Ascending aorta (tissue), 2 donors: ENCODE results near the gene YIPF6. TPM values are rescaled to one million over a fixed set of nuclear protein-coding genes. Genes with fewer than 3 reads are reported as not detected.

Experiments
- DNase-seq, 2 donors: peaks; one replicate each; pipeline ENCODE4 v3.0.0-alpha.2; 2019; ENCODE audit warnings: low spot score in 2 of 2
- H3K27ac ChIP-seq, 2 donors: fragments of 200-600 bp; sonication (generic); one replicate each; pipeline ENCODE4 v1.5.1; 2016 to 2017; ENCODE audit warnings: mild to moderate bottlenecking in 1 of 2
- H3K27me3 ChIP-seq: fragments of 200-600 bp; sonication (generic); one replicate; pipeline ENCODE4 v1.5.1; 2017
- H3K36me3 ChIP-seq, 2 donors: fragments of 200-600 bp; sonication (generic); one replicate each; pipeline ENCODE4 v1.5.1; 2016
- H3K4me1 ChIP-seq, 2 donors: fragments of 200-600 bp; sonication (generic); one replicate each; pipeline ENCODE4 v1.5.1; 2016 to 2017; ENCODE audit warnings: mild to moderate bottlenecking in 1 of 2
- H3K4me3 ChIP-seq, 2 donors: fragments of 200-600 bp; sonication (generic); one replicate each; pipeline ENCODE4 v1.5.1; 2016 to 2017; ENCODE audit warnings: mild to moderate bottlenecking in 1 of 2
- H3K9me3 ChIP-seq, 2 donors: fragments of 200-600 bp; sonication (generic); one replicate each; pipeline ENCODE4 v1.5.1; 2016
- intact Hi-C: fragments of 100-400 bp; cut with DNase I; formaldehyde crosslinking; loops from one replicate; pipeline ENCODE4 v1.15.1; 2023
- total RNA-seq: library from RNA; depleted of rRNA; stranded (reverse); fragments of >200 nt; gene quantifications from one replicate; pipeline ENCODE4 v1.1.0, GENCODE V29; 2016
- TF ChIP-seq, protein P1 (sequence below), 3 experiments: fragments of 200-600 bp in 2 of 3; fragments of 450-650 bp in 1 of 3; sonication (generic) in 2 of 3; IDR thresholded peaks; one replicate each; pipeline ENCODE4 v1.5.1; 2016 to 2019; ENCODE audit warnings: antibody characterized with exemption in 3 of 3, mild to moderate bottlenecking in 1 of 3, moderate library complexity in 1 of 3

Gene YIPF6, protein sequence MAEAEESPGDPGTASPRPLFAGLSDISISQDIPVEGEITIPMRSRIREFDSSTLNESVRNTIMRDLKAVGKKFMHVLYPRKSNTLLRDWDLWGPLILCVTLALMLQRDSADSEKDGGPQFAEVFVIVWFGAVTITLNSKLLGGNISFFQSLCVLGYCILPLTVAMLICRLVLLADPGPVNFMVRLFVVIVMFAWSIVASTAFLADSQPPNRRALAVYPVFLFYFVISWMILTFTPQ
- 14.4 TPM for total RNA-seq

DNA sequence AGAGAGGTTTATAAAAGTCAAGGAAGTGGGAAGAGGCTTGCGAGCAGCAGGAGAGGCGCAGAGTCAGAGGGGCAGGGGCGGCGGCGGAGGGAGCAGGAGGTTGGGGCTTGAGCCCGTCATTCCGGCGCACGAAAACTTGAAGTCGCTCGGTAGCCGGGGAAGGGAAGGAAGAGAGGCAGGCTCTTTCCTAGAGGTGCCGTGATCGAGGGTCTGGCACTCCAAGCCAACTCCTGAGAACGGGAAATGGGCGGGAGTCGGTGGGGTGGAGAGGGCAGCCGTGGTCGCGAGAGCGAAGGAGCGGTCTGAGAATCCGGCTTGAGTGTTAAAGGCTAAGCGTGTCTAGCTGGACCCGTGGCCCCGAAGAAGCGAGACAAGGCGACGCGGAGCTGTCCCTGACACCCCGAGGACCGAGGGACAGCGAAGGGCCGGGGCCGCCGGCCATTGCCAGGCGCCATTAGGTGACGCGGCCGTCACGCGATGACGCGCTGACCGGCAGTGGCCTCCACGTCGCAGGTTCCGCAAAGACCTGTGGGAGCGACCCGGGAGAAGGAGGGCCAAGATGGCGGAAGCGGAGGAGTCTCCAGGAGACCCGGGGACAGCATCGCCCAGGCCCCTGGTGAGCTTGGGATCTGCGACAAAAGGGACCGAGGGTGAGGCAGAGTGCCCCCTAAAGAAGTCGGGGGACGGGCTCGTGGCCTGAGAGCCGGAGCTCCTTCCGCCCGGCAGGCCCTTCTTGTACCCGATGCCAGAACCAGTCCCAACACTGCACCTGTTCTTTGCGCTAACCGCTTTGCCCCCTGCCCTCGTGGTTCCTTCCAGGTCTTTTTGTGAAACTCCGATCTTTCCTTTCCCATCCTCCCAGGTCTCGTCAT, at the start of gene YIPF6:
Gene YIPF6 (plus strand): TSS at position 544 of the 872 bp plus-strand sequence. CDS start 16 bp downstream, at position 560.
- Histone ChIP-seq H3K9me3 (no peaks in the 10 kb centered on the region), H3K27ac (peak within 1 kb of the TSS; percentile 85 to 95), H3K4me1 (no peaks in the 10 kb centered on the region), H3K36me3 (no peaks in the 10 kb centered on the region), H3K4me3 (peak within 1 kb of the TSS; percentile 62 to 66), H3K27me3 (no peaks in the 10 kb centered on the region)
- TF ChIP-seq, protein P1, sequence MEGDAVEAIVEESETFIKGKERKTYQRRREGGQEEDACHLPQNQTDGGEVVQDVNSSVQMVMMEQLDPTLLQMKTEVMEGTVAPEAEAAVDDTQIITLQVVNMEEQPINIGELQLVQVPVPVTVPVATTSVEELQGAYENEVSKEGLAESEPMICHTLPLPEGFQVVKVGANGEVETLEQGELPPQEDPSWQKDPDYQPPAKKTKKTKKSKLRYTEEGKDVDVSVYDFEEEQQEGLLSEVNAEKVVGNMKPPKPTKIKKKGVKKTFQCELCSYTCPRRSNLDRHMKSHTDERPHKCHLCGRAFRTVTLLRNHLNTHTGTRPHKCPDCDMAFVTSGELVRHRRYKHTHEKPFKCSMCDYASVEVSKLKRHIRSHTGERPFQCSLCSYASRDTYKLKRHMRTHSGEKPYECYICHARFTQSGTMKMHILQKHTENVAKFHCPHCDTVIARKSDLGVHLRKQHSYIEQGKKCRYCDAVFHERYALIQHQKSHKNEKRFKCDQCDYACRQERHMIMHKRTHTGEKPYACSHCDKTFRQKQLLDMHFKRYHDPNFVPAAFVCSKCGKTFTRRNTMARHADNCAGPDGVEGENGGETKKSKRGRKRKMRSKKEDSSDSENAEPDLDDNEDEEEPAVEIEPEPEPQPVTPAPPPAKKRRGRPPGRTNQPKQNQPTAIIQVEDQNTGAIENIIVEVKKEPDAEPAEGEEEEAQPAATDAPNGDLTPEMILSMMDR (IDR thresholded peaks at IDR 0.05): no peak
- intact Hi-C loops: loop anchor here (2.0 to 10.0 kb wide), 3 partner anchors 66 to 951 kb away; partner anchors contain the start of genes OPHN1 and PJA1
- peak; percentile 22 to 87 for DNase-seq

DNA sequence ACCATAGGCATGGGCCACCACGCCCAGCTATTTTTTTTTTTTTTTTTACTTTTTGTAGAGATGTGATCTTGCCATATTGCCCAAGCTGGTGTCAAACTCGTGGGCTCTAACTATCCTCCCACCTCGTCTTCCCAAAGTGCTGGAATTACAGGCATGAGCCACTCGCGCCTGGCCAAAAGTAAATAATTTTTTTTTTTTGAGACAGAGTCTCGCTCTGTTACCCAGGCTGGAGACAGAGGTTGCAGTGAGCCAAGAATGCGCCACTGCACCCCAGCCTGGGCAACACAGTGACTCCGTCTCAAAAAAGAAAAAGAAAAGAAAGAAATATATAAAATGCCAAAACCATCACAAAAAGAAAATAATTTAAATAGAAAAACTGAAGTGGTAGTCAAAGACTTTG, 47.1 kb upstream of the YIPF6 start:
- intact Hi-C loops: no loop called here
- H3K27ac ChIP-seq: no peak overlapping the region
- no peak for DNase-seq
- H3K9me3 ChIP-seq: no peaks in the 10 kb centered on the region
- H3K36me3 ChIP-seq: no peaks in the 10 kb centered on the region
- H3K27me3 ChIP-seq: no peaks in the 10 kb centered on the region
- TF ChIP-seq, protein P1 (IDR thresholded peaks at IDR 0.05): no peak
- no peaks in the 10 kb centered on the region for H3K4me1 ChIP-seq
- no peak overlapping the region for H3K4me3 ChIP-seq

DNA sequence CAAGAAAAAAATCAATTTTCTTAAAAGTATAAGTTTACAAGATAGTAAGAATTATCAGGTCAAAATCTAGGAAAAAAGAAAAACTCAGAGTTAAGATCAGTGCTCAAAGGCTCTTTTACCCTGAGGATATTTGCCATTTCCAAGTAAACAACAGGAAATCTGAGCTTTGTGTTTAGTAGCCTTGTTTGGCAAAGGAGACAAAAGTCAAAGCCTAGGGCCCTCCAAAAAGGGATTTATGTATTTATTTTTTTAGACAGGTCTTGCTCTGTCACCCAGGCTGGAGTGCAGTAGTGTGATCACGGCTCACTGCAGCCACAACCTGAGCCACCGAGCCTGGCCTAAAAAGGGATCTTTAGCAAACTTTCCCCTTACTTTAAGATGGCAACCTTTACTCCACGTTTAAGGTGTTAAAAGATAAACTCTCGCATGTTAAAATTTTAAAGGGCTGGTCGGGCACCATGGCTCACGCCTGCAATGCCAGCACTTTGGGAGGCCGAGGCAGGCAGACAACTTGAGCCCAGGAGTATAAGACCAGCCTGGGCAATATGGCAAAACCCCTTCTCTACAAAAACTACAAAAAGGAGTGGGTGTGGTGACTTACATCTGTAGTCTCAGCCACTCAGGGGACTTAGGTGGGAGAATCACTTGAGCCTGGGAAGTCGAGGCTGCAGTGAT, 44.2 kb upstream of the YIPF6 start:
- intact Hi-C loops: no loop called here
- TF ChIP-seq, protein P1 (IDR thresholded peaks at IDR 0.05): no peak
- Histone ChIP-seq H3K9me3 (no peaks in the 10 kb centered on the region), H3K4me3 (no peak overlapping the region), H3K27me3 (no peaks in the 10 kb centered on the region), H3K4me1 (no peaks in the 10 kb centered on the region), H3K27ac (no peak overlapping the region), H3K36me3 (no peaks in the 10 kb centered on the region)
- no peak for DNase-seq

DNA sequence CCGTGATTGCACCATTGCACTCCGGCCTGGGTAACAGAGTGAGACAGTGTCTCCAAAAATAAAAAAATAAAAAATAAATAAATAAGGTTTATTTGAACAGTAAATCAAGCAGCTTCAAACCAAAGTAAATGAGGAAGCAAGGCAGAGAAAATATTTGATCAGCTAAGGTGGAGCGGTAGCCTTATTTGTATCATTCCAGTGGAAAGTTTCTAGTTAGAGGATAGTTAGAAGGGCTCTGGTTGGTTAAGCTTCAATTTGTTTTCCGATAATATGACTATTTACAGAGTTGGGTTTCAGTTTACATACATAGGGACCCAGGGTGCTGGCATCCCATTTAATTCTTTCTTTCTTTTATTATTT, 43.7 kb upstream of the YIPF6 start:
- no peak overlapping the region for H3K27ac ChIP-seq
- no peak for DNase-seq
- H3K4me3 ChIP-seq: no peak overlapping the region
- intact Hi-C loops: no loop called here
- no peaks in the 10 kb centered on the region for H3K36me3 ChIP-seq
- no peaks in the 10 kb centered on the region for H3K9me3 ChIP-seq
- no peaks in the 10 kb centered on the region for H3K27me3 ChIP-seq
- TF ChIP-seq, protein P1 (IDR thresholded peaks at IDR 0.05): no peak
- H3K4me1 ChIP-seq: no peaks in the 10 kb centered on the region

DNA sequence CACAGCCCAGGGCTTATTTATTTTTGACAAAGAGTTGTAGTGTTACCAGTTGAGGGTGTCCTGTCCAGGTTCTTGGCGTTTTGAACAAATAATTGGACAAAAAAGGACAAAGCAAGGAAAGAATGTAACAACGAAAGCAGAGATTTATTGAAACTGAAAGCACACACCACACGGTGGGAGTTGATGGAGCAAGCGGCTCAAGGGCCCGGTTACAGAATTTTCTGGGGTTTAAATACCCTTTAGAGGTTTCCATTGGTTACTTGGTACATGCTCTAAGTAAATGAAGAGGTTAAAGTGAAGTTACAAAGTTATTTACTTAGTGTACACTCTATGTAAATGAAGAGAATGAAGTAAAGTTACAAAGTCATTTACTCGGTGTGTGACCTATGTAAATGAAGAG, 37.8 kb upstream of the YIPF6 start:
- Histone ChIP-seq H3K36me3 (no peaks in the 10 kb centered on the region), H3K27ac (no peak overlapping the region), H3K4me1 (no peaks in the 10 kb centered on the region), H3K4me3 (no peak overlapping the region), H3K27me3 (no peaks in the 10 kb centered on the region), H3K9me3 (no peaks in the 10 kb centered on the region)
- DNase-seq: no peak
- TF ChIP-seq, protein P1 (IDR thresholded peaks at IDR 0.05): no peak
- intact Hi-C loops: loop anchor here (5.0 kb wide), 1 partner anchor 264 kb away; no protein-coding TSS in a partner anchor
